ENCODE measurements around the gene ILKAP. TPM values are rescaled to one million over a fixed set of nuclear protein-coding genes. Genes with fewer than 3 reads are reported as not detected.

Gene ILKAP
- total and polyA plus RNA-seq, 11 donors = 12.4 to 41.7 (median 24.0) TPM

DNA sequence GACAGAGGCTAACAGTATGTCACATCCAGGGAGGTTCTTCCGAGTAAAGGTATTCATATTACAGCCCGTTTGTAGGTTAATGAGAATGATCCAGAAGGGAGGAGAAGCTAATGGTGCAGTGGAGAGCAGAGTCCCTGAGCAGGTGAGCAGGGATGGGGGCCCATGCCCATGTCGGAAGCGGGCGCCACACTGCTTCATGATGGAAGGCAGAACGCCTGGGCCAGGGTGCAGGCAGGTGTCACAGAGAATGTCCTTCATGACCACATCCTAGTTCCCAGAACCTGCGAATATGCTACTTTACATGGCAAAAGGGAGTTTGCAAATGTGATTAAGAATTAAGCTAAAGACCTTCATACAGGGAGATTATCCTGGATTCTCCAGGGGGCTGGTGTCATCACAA, 32.4 kb upstream of the ILKAP start:
- WGBS, 4 donors = 87 to 95% (median 92%) methylated on average over 7 of the region's 7 CpGs

DNA sequence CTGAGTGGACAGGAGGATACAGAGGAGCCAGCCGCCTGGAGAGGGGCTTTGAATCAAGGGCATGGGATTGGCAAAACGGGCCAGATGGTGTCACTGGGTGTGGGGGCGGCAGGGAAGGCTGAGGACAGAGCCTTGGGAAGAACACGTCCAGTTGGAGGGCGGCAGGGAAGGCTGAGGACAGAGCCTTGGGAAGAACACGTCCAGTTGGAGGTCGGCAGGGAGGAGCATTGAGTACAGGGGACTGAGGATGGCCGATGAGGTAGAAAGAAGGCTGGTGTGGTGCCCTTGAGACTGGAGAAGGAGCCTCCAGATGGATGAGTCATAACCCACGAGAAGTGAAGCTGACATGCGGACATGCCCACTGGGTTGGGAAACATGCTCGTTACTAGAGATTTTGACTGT, 31.8 kb upstream of the ILKAP start:
- DNase-seq (no peak), ATAC-seq (no peak)
- peaks cover 0 to 27% (median 11%) of the 10 kb centered on the region in 12 donors for H3K4me1 ChIP-seq
- H3K36me3 ChIP-seq = no peaks in the 10 kb centered on the region
- 71 to 84% (median 82%) methylated on average over 11 of the region's 11 CpGs for WGBS, 4 donors
- H3K4me3 ChIP-seq = no peak overlapping the region
- TF ChIP-seq, protein P1, sequence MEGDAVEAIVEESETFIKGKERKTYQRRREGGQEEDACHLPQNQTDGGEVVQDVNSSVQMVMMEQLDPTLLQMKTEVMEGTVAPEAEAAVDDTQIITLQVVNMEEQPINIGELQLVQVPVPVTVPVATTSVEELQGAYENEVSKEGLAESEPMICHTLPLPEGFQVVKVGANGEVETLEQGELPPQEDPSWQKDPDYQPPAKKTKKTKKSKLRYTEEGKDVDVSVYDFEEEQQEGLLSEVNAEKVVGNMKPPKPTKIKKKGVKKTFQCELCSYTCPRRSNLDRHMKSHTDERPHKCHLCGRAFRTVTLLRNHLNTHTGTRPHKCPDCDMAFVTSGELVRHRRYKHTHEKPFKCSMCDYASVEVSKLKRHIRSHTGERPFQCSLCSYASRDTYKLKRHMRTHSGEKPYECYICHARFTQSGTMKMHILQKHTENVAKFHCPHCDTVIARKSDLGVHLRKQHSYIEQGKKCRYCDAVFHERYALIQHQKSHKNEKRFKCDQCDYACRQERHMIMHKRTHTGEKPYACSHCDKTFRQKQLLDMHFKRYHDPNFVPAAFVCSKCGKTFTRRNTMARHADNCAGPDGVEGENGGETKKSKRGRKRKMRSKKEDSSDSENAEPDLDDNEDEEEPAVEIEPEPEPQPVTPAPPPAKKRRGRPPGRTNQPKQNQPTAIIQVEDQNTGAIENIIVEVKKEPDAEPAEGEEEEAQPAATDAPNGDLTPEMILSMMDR (IDR thresholded peaks at IDR 0.05) = no peak
- no peak for TF ChIP-seq POLR2A (IDR thresholded peaks at IDR 0.05)
- H3K27ac ChIP-seq = no peak overlapping the region
- no peaks in the 10 kb centered on the region for H3K9me3 ChIP-seq
- peaks cover 0 to 25% (median 7%) of the 10 kb centered on the region in 9 donors for H3K27me3 ChIP-seq
- intact Hi-C loops (cut with DNase I) = loop anchor here in 1 of 10 donors (5.0 kb wide), 1 partner anchor 33 kb away; the partner anchor contains the start of gene ILKAP

More for the DNA sequence above, 32.4 kb upstream of the ILKAP start:
- no peak for TF ChIP-seq POLR2A (IDR thresholded peaks at IDR 0.05)
- TF ChIP-seq, protein P1 (IDR thresholded peaks at IDR 0.05) = no peak
- DNase-seq (no peak), ATAC-seq (no peak)
- H3K9me3 ChIP-seq = no peaks in the 10 kb centered on the region
- H3K4me1 ChIP-seq = peaks cover 0 to 31% (median 14%) of the 10 kb centered on the region in 12 donors
- H3K27me3 ChIP-seq = peaks cover 0 to 30% (median 7%) of the 10 kb centered on the region in 9 donors
- no peak overlapping the region for H3K4me3 ChIP-seq
- intact Hi-C loops (cut with DNase I) = loop anchor here in 1 of 10 donors (5.0 kb wide), 1 partner anchor 34 kb away; the partner anchor contains the start of gene ILKAP
- no peaks in the 10 kb centered on the region for H3K36me3 ChIP-seq
- no peak overlapping the region for H3K27ac ChIP-seq

DNA sequence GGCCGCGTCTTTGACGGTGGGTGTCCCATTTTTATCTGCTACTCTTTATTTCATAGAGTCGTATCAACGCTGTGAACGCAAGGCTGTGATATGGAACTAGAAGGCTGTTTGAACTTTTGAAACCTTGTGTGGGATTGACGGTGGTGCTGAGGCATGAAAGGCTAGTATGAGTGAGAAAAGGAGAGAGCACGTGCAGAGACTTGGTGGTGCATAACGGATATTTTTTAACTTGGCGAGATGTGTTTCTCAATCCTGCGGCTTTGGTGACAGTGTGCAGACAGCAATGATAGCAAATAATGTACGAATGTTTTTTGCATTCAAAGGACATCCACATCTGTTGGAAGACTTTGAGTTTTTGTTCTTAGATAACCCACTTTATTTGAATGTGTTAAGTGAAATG, 30.1 kb upstream of the ILKAP start:
- Histone ChIP-seq H3K27me3 (peaks cover 0 to 16% (median 1%) of the 10 kb centered on the region in 9 donors), H3K9me3 (no peaks in the 10 kb centered on the region), H3K27ac (no peak overlapping the region), H3K4me3 (no peak overlapping the region), H3K4me1 (peaks cover 0 to 22% (median 5%) of the 10 kb centered on the region in 12 donors), H3K36me3 (no peaks in the 10 kb centered on the region)
- intact Hi-C loops (cut with DNase I) = no loop called here
- TF ChIP-seq POLR2A (IDR thresholded peaks at IDR 0.05) = no peak
- TF ChIP-seq, protein P1 (IDR thresholded peaks at IDR 0.05) = no peak
- WGBS, 4 donors = 79 to 90% (median 84%) methylated on average over 12 of the region's 12 CpGs
- ATAC-seq (no peak), DNase-seq (no peak)

DNA sequence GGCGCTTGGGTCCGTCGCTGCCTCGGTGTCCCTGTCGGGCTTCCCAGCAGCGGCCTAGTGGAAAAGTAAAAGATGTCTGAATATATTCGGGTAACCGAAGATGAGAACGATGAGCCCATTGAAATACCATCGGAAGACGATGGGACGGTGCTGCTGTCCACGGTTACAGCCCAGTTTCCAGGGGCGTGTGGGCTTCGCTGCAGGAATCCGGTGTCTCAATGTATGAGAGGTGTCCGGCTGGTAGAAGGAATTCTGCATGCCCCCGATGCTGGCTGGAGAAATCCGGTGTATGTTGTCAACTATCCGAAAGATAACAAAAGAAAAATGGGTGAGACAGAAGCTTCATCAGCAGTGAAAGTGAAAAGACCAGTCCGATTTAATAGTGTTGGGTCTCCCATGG, 28.3 kb upstream of the ILKAP start:
- Histone ChIP-seq H3K4me3 (peak overlapping the region in 10 of 12 donors; percentile 43 to 69 (median 60)), H3K27me3 (no peaks in the 10 kb centered on the region), H3K36me3 (no peaks in the 10 kb centered on the region), H3K9me3 (no peaks in the 10 kb centered on the region), H3K4me1 (peaks cover 0 to 22% (median 5%) of the 10 kb centered on the region in 12 donors), H3K27ac (no peak overlapping the region)
- intact Hi-C loops (cut with DNase I) = no loop called here
- 57 to 64% (median 61%) methylated on average over 21 of the region's 21 CpGs for WGBS, 4 donors
- DNase-seq = no peak
- ATAC-seq = no peak
- TF ChIP-seq, protein P1 (IDR thresholded peaks at IDR 0.05) = no peak
- no peak for TF ChIP-seq POLR2A (IDR thresholded peaks at IDR 0.05)
